Measurements from ENCODE around the gene RTKN.

GRCh38 chr2:74407682-74408081 is 34.1 kb downstream of the RTKN start:
- TF ChIP-seq POLR2AphosphoS5 (IDR thresholded peaks at IDR 0.05; ENCODE audit: insufficient read depth in 1 of 2, low read depth in 1 of 2) (no peak), CTCF (IDR thresholded peaks at IDR 0.05) (no peak), POLR2A (IDR thresholded peaks at IDR 0.05) (no peak)

All from vagina (tissue), 2 donors.